GM21528 (cell line): ENCODE results near the gene IFNA10.
"Not testable (repeated sequence)": the region's sequence is repeated elsewhere in the genome, so short reads cannot be mapped to it uniquely, and the experiment has no call there.

Experiments used
- ATAC-seq: cut with Tn5 transposase; IDR thresholded peaks from one replicate; pipeline ENCODE4 v1.9.1; 2021; ENCODE audit warnings: mild to moderate bottlenecking, moderate library complexity; ENCODE audit not compliant: unreplicated experiment, low FRiP score

IFNA10 gene

DNA sequence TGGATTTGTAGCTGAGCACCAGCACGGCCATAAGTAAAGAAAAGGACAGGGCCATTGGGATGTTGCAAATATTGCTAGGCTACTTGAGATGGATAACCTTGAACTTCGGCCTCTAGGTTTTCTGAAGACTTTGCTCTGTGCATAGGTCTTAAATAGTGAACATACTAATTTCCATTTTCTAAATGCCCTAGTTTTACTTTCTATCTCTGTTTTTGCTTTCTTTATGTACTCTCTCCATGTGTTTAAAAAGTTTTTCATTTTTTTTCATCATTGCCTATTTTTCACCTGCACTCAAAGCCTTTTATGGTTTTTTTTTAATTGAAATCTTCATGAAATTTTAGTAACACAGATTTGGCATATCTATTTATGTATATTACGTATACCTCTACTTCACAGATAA lies at the start of gene IFNA10:
TSS of gene IFNA10 (minus strand) at position 101 of the 400 bp plus-strand sequence. CDS start at position 55, 46 bp downstream.
- not testable (repeated sequence) for ATAC-seq

DNA sequence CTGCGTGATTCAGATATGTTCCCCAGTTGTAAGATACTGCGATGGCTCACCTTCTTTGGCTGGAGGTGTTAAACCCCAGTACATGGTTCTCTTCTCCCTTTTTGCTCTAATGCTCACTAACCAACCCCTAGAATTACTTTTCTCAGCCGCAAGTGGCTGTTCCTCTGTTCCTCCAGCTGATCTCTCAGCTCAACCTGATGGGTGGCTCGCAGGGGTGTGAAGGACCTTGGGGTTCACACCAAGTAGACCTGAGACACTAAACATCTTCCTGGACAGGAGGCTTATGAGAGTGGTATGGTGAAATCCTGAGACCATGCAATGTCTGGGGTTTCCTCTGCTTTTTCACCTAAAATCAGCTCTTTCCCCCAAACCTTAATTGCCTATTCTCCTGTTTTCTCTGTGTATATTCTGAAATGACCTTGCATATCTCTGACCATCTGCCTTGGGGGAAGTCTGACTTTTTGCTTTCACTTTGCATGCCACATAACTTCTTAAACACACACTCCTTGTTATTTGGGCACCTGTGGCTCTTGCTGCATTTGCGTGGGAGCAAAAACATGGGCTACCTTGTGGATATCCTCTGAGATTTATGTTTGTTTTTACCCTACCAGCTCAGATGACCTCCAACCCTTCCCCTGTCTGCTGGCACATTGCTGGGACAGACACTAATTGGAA lies 48.7 kb upstream of the IFNA10 start:
- no peak for ATAC-seq

DNA sequence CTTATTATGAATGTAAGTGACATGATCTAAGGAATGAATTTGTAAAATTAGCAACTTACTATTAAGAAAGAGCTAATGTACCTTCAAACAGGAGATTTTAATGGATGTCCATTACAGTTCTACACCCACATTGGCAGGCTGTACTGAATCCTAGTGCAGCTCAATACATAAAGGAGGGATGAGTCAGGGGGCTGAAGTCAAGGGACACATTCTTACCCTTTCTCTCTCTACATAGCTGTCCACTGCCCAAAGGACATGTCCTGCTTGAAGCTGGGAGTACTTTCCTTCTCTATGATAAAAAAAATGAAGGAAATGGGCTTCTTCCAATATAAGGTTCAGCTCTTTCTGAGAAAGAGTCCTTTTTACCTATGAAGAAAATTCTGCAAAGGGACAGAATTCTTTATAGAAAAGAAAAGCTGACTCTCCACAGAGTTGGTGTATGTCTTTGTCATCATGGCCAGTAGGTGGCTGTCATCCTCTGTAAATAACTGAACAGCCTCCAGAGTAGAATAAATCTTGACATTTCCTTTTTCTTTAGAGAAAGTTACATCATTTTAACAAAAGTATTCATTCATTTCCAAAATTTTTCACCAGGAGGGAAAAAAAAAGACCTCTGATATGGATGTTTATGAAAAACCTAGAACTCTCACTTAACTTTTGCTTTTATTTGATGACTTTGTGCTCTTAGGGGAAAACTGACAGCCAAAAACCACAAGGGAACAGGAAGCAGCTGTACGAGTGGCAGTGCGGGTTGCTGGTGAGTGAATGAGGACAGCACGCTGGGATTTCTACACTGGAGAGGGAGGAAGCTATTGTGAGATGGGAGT lies 46.0 kb upstream of the IFNA10 start:
- ATAC-seq: peak; percentile 81

DNA sequence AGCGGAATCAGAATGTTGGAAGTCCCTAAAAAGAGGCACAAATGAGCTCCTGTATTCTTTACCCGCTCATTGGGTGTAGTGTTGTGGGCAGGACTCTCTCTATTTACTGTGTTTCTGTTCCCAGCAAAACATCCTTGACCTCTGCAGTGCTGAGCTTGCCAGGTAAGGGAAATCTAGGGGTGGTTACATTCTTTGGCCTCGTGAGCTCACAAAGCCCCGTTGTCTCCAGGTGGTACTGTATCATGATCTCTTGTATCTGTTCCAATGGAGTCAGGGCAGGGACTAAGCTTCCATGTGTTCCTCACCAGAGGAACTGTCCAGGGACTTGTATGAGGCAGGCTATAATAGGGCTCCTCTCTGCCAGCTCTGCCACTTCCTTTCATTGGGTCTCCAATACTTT lies 44.7 kb upstream of the IFNA10 start:
- no peak for ATAC-seq

DNA sequence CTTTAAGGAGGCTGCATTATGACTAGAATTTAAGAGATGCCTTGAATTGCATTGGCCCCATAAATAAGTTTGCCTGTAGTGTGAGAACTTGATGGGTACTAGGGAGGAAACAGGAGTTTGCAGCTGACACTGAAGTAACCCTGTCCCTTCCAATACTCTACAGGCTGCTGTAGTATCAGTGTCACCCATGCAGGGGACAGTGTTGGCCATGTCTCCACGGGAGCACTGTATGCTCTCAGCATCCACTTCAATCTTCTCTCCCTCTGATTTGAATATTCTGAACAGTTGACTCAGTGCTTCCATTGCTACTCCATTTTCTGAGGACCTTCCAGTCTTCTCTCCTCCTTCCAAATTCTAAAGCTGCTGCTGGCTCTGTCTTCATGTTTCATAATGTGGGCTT lies 44.2 kb upstream of the IFNA10 start:
- ATAC-seq: no peak

DNA sequence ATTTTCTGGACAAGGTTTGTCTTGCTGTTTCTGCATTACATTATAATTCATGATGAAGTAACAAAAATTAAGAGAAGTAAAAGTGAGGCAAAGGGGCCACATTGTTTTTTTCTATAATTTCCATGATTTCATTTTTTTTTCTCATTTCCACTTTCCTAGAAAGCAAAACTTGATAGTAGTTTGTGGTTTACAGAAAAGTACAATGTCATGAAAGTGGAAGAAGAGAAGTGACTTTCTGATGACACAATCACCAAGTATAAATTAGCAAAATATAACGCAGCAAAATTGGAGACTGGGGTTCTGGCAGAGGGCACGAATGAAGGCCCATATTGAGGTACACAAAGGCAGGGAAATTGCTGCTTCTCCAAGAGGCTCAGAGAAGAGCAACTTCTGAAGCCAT lies 37.9 kb upstream of the IFNA10 start:
- no peak for ATAC-seq

DNA sequence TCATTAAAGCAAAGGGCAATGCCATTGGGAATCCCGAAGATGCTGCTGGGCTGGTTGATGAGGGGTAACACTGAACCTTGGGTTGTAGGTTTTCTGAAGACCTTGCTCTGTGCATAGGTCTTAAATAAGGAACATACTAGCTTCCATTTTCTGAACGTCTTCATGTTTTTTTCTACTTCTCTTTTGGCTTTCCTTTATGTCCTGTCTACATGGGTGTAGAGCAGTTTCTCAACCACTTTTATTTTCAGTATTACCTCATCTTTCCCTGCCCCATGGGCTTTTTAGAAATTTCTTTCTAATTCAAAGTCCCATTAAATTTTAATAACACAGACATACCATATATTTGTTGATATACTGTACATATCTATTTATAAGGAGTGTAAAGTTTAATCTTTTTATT lies 33.0 kb upstream of the IFNA10 start, which contains the start of gene IFNA14:
TSS of gene IFNA14 (minus strand) at position 95 of the 400 bp plus-strand sequence. CDS start at position 25, 70 bp downstream.
- no peak for ATAC-seq

DNA sequence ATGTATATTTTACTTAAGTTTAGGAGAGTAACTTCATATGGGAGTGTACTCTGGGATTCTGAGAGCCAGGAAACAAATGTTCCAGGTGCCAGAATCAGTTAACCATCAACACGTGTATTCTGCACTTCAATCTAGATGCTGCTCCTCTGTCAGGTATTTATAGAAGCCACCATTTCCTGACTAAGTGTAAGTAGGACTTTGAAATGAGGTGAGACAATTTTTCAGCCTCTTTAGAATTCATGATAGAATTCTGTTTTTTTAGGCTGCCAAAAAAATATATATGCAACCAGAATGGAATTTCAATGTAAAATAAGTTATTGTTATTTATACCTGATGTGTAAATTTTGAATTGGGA lies 29.4 kb upstream of the IFNA10 start:
- peak; percentile 32 for ATAC-seq

DNA sequence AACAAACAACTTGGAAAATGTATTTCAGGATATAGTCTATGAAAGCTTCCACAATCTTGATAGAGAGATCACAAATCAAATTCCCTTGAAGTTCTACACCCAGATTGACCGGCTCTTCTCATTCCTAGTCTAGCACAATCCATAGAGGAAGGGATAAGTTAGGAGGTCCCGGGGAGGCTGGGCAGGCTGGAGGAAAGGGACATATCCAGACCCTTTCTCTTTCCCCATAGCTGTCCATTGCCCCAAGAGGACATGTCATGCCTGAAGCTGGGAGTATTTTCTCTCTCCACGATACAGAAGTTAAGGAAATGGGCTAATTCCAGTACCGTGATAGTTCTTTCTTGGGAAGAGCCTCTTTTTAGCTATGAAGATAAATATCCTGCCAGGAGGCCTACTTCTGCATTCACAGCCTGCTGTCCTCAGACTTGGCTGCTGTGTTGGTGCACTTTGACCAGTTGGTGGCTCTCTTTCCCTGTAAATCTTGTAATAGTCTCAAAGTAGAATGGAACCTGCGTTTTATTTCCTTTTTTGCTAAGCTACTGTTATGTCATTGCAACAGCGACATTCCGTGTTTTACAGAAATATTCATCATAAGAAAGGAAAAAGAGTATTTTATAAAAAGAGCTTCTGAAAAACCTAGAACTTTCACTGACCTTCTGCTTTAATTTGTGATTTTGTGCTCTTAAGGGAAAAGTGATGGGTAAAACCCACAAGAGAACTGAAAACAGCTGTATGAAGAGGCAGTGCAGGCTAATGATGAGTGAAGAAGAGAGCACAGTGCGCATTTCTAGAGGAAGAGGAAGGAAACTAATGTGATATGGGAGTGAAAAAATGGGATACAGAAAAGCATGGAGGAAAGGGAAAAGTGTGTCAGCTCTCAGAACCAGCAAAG lies 28.8 kb upstream of the IFNA10 start:
- peak; percentile 74 for ATAC-seq

DNA sequence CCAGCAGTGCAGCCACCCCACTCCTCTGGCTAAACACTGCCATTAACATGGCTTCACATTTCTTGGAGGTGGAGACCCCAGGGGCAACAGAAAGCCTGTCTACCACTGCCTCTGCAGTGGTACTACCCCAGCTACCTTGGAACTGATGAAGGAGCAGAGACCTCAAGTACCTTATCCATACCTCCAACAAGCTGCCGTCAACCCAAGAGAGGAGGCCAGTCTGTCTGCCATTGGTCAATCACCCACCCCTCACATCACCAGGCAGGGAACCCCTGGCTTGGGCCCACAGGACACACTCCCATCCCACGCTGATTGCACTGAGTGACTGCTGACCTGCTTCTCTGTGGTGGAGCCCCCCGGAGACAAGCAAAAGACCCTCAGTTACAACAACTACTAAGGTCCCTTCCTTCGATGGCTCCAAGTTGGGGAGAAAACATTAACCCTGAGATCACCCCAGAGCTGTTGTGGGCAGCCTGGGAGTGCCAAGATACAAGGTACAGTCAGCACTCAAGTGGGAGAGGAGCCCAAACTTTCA lies 27.3 kb upstream of the IFNA10 start:
- no peak for ATAC-seq

DNA sequence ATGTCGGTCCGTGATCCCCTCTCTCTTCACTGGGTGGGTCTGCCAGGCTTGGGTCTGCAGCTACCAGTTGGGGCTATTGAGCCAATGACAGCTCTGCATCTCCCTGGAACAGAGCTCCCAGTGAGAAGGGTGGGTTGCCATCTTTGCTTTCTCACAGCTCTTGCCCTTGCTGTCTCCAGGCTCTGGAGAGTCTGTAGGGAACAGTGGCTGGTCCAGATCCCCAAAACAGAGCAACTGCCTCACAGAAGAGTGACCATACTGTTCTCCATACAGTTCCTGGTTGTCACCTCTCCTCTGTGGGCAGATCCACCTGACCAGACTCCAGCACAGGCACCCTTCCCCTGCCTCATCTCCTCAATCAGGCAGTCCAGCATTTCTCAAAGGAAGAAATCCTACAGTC lies 26.3 kb upstream of the IFNA10 start:
- no peak for ATAC-seq

DNA sequence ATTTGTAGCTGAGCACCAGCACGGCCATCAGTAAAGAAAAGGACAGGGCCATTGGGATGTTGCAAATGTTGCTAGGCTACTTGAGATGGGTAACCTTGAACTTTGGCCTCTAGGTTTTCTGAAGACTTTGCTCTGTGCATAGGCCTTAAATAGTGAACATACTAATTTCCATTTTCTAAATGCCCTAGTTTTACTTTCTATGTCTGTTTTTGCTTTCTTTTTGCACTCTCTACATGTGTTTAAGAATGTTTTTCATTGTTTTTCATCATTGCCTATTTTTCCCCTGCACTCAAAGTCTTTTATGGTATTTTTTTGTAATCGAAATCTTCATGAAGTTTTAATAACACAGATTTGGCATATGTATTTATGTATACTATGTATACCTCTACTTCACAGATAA lies 21.2 kb upstream of the IFNA10 start, which contains the start of gene IFNA17:
TSS of gene IFNA17 (minus strand) at position 101 of the 400 bp plus-strand sequence. CDS start at position 52, 49 bp downstream.
- ATAC-seq: no peak

DNA sequence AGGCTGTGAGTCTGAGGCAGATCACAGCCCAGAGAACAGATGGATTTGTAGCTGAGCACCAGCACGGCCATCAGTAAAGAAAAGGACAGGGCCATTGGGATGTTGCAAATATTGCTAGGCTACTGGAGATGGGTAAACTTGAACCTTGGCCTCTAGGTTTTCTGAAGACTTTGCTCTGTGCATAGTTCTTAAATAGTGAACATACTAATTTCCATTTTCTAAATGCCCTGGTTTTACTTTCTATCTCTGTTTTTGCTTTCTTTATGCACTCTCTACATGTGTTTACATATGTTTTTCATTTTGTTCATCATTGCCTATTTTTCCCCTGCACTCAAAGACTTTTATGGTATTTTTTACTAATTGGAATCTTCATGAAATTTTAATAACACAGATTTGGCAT lies 10.3 kb upstream of the IFNA10 start, which contains the start of gene IFNA16:
TSS of gene IFNA16 (minus strand) at position 101 of the 400 bp plus-strand sequence. CDS start at position 95, 6 bp downstream.
- not testable (repeated sequence) for ATAC-seq

DNA sequence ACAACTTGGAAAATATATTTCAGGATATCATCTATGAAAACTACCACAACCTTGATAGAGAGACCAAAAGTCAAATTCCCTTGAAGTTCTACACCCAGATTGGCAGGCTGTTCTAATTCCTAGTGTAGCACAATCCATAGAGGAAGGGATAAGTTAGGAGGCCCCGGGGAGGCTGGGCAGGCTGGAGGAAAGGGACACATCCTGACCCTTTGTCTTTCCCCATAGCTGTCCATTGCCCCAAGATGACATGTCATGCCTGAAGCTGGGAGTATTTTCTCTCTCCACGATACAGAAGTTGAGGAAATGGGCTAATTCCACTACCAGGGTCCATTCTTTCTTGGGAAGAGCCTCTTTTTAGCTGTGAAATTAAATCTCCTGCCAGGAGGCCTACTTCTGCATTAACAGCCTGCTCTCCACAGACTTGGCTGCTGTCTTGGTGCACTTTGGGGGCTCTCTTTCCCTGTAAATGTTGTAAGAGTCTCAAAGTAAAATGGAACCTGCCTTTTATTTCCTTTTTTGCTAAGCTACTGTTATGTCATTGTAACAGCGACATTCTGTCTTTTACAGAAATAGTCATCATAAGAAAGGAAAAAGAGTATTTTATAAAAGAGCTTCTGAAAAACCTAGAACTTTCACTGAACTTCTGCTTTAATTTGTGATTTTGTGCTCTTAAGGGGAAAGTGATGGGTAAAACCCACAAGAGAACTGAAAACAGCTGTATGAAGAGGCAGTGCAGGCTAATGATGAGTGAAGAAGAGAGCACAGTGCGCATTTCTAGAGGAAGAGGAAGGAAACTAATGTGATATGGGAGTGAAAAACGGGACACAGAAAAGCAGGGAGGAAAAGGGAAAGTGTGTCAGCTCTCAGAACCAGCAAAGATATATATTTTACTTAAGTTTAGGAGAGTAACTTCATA lies 6.7 kb upstream of the IFNA10 start:
- peak; percentile 81 for ATAC-seq

DNA sequence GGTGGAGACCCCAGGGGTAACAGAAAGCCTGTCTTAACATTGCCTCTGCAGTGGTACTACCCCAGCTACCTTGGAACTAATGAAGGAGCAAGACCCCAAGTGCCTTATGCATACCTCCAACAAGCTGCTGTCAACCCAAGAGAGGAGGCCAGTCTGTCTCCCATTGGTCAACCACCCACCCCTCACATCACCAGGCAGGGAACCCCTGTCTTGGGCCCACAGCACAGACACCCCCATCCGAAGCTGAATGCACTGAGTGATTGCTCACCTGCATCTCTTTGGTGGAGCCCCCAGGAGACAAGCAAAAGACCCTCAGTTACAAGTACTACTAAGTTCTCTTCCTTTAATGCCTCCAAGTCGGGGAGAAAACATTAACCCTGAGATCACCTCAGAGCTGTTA lies 5.2 kb upstream of the IFNA10 start:
- not testable (repeated sequence) for ATAC-seq

DNA sequence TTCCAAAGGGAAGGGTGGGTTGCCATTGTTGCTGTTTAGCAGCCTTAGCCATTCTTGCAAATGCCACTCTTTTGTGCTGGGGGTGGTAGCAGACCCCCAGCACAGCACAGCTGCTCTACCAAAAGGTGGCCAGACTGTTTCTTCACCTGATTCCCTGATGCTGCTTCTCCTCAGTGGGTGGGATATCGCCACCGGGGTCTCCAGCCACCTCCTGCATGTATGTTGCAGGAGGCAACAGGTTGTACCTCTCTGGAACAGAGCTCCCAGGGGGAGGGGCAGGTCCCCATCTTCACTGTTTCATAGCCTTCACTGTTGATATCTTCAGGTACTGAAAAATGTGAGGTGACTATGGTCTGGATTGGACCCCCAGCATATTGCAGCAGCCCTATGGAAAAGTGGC lies 3.8 kb upstream of the IFNA10 start:
- not testable (repeated sequence) for ATAC-seq

DNA sequence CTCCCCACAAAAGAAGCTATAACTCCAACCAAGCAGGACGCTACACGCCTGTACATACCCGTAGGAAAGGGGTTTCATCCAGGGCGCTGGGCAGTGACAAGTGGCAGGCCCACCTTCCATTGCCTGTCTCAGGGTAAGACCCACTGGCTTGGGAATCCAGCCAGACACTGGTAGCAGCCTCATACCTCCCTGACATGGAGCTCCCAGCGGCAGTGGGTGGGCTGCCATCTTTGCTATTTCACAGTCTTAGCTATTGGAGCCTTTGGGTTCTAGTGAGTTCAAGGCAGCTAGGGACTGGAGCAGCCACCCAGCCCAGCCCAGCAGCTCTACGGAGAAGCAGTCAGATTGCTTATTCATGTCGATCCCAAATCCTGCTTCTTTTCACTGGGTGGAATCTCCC lies 3.4 kb upstream of the IFNA10 start:
- no peak for ATAC-seq

DNA sequence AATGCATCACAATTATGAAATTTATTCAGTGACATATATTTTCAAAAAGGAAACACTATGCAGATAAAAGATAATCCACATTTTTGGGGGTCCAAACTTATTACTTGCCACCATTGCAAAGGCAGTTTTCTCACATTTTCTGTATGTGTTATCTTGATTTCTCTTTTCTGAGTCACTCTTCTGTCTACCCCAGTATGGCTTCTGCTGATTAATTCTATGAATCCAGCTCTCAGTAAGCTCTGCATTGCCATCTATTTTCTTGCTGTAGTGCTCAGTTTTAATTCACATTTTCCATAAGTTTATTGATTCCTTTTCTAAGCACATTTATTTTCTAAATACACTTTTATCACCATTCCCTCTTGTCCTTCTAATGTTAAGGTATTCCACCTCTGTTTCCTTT lies 1.7 kb downstream of the IFNA10 start:
- no peak for ATAC-seq

DNA sequence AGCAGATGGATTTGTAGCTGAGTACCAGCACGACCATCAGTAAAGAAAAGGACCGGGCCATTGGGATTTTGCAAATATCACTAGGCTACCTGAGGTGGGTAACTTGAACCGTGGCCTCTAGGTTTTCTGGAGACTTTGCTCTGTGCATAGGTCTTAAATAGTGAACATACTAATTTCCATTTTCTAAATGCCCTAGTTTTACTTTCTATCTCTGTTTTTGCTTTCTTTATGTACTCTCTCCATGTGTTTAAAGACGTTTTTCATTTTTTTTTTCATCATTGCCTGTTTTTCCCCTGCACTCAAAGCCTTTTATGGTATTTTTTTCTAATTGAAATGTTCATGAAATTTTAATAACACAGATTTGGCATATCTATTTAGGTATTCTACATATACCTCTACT lies 4.8 kb downstream of the IFNA10 start, which contains the start of gene IFNA7:
TSS of gene IFNA7 (minus strand) at position 101 of the 400 bp plus-strand sequence. CDS start at position 61, 40 bp downstream.
- ATAC-seq: not testable (repeated sequence)
